ENCODE data around the gene C5AR2.
"Not testable (repeated sequence)": the region's sequence is repeated elsewhere in the genome, so short reads cannot be mapped to it uniquely, and the experiment has no call there.

The C5AR2 gene

GRCh38 chr19:47358936-47359335, 27.0 kb downstream of the C5AR2 start:
- no peak for DNase-seq (ENCODE audit: low read depth in 3 of 3)

- DNase-seq (ENCODE audit: low read depth in 3 of 3): no peak
These were observed 30.3 kb downstream of the C5AR2 start for GRCh38 chr19:47362321-47362720.

GRCh38 chr19:47363758-47364531, 32.0 kb downstream of the C5AR2 start:
- no peak for DNase-seq (ENCODE audit: low read depth in 3 of 3)

GRCh38 chr19:47365455-47365854, 33.5 kb downstream of the C5AR2 start:
- DNase-seq (ENCODE audit: low read depth in 3 of 3): not testable (repeated sequence)

GRCh38 chr19:47370045-47370611, 38.2 kb downstream of the C5AR2 start:
- no peak for DNase-seq (ENCODE audit: low read depth in 3 of 3)

GRCh38 chr19:47371261-47371660, 39.3 kb downstream of the C5AR2 start:
- no peak for DNase-seq (ENCODE audit: low read depth in 3 of 3)

- no peak for DNase-seq (ENCODE audit: low read depth in 3 of 3)
These were observed 40.6 kb downstream of the C5AR2 start for GRCh38 chr19:47372603-47373002.

GRCh38 chr19:47373246-47374240, 41.6 kb downstream of the C5AR2 start:
- no peak for DNase-seq (ENCODE audit: low read depth in 3 of 3)

- DNase-seq (ENCODE audit: low read depth in 3 of 3): no peak
These were observed 43.1 kb downstream of the C5AR2 start for GRCh38 chr19:47374876-47375693.

- DNase-seq (ENCODE audit: low read depth in 3 of 3): no peak
These were observed 44.0 kb downstream of the C5AR2 start for GRCh38 chr19:47375694-47376588.

GRCh38 chr19:47376589-47377144, 44.7 kb downstream of the C5AR2 start:
- DNase-seq (ENCODE audit: low read depth in 3 of 3): no peak

GRCh38 chr19:47377208-47377701, 45.3 kb downstream of the C5AR2 start:
- no peak for DNase-seq (ENCODE audit: low read depth in 3 of 3)

GRCh38 chr19:47377801-47378200, 45.8 kb downstream of the C5AR2 start:
- DNase-seq (ENCODE audit: low read depth in 3 of 3): no peak

- no peak for DNase-seq (ENCODE audit: low read depth in 3 of 3)
These were observed 46.3 kb downstream of the C5AR2 start for GRCh38 chr19:47378246-47378645.

- DNase-seq (ENCODE audit: low read depth in 3 of 3): no peak
These were observed 47.5 kb downstream of the C5AR2 start for GRCh38 chr19:47379381-47379938.

- DNase-seq (ENCODE audit: low read depth in 3 of 3): no peak
These were observed 48.6 kb downstream of the C5AR2 start for GRCh38 chr19:47380559-47380958.

- DNase-seq (ENCODE audit: low read depth in 3 of 3): no peak
These were observed 49.1 kb downstream of the C5AR2 start for GRCh38 chr19:47381121-47381520.

GRCh38 chr19:47381653-47382279, 49.8 kb downstream of the C5AR2 start:
- DNase-seq (ENCODE audit: low read depth in 3 of 3): no peak

- DNase-seq (ENCODE audit: low read depth in 3 of 3): not testable (repeated sequence)
These were observed 51.9 kb downstream of the C5AR2 start for GRCh38 chr19:47383890-47384289.
